ENCODE results near the gene ZFP57.

ZFP57 gene

DNA sequence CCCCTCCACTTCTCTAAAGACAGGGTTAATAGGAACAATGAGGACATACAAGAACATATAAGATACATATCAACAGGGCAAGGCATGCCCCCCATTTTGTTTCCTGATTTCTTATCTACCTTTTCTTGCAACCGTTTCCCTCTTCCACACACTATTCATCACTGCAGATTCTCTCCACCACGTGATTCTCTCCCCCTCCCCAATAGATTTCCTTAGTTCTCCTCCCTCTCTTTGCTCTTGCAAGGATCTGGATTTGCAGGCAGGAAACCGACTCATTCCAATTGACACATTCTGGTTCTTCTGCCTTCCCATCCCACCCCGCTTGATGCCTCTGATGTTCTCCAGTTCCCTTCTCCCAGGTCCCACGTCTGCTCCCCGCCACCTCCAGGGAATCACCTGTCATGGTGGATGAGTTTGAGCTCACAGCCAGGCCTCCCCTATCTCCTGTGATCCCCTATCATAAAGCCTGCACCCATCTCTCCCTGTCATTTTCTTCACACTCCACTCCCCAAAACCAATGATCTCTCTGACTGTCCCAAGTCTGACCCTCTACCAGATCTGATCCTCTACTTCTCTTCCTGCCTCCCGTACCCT lies 55.5 kb downstream of the ZFP57 start:
- DNase-seq (ENCODE audit: low read depth): no peak

DNA sequence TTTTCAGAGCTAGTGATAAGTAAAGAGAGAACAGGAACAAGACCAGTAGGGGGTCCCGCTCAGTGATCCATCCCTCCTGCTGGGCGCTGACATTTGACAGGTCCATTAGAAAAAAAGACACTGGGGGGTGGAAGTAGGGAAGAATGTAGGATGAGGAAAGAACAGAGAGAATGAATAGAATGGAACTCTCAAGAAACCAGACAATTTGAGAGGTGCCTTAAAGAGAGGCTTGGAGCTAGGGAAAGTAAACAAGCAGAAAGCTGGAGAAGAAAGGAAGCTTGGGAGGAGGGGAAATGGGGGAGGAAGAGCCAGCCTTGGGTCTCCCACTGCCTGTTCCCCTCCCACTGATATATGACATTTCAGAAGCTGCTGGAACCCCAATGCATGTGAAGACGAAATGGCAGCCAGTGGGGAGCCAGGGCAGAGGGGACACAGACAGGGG lies 56.4 kb downstream of the ZFP57 start:
- DNase-seq (ENCODE audit: low read depth): no peak

All from CMK (cell line).